GM06990 (cell line): Measurements from ENCODE around the gene RAB38.
A peak's percentile ranks its signal among the peaks of the same experiment; 100 is the strongest.

ENCODE experiments used
- DNase-seq: peaks from one replicate; pipeline ENCODE4 v3.0.0-alpha.2; 2011; ENCODE audit not compliant: insufficient read length; ENCODE audit errors: extremely low read depth
- H3K27me3 ChIP-seq: replicated peaks from 2 replicates; pipeline ENCODE4 v1.6.0; 2011; ENCODE audit warnings: low read length; ENCODE audit not compliant: control insufficient read depth, insufficient read depth
- H3K36me3 ChIP-seq: 2 replicates; pipeline ENCODE4 v1.5.1; 2011; ENCODE audit warnings: low read length; ENCODE audit not compliant: control insufficient read depth, insufficient read depth
- H3K4me3 ChIP-seq: replicated peaks from 2 replicates; pipeline ENCODE4 v1.5.1; 2011; ENCODE audit warnings: low read depth, mild to moderate bottlenecking, control low read depth, low read length
- CTCF ChIP-seq: IDR thresholded peaks from 2 replicates; pipeline ENCODE4 v1.5.1; 2011; ENCODE audit warnings: low read length, control low read depth, mild to moderate bottlenecking, inconsistent platforms; ENCODE audit not compliant: insufficient read depth, poor library complexity, severe bottlenecking

RAB38 gene

GRCh38 chr11:88104408-88104807, 70.8 kb downstream of the RAB38 start:
- TF ChIP-seq CTCF = no peak
- DNase-seq = no peak
- H3K4me3 ChIP-seq = no peak overlapping the region
- no peaks in the 10 kb centered on the region for H3K36me3 ChIP-seq
- no peaks in the 10 kb centered on the region for H3K27me3 ChIP-seq

- TF ChIP-seq CTCF = peak; percentile 94
- peak; percentile 30 for DNase-seq
- H3K27me3 ChIP-seq = no peaks in the 10 kb centered on the region
- H3K36me3 ChIP-seq = no peaks in the 10 kb centered on the region
- H3K4me3 ChIP-seq = no peak overlapping the region
Observed at GRCh38 chr11:88103337-88104206, 71.7 kb downstream of the RAB38 start.

- Histone ChIP-seq H3K36me3 (no peaks in the 10 kb centered on the region), H3K27me3 (no peaks in the 10 kb centered on the region), H3K4me3 (no peak overlapping the region)
- TF ChIP-seq CTCF = no peak
- no peak for DNase-seq
Observed at GRCh38 chr11:88102598-88102934, 72.7 kb downstream of the RAB38 start.

- no peak overlapping the region for H3K4me3 ChIP-seq
- no peaks in the 10 kb centered on the region for H3K27me3 ChIP-seq
- no peak for DNase-seq
- no peak for TF ChIP-seq CTCF
- H3K36me3 ChIP-seq = no peaks in the 10 kb centered on the region
Observed at GRCh38 chr11:88101881-88102597, 73.2 kb downstream of the RAB38 start.

GRCh38 chr11:88100151-88100550, 75.1 kb downstream of the RAB38 start:
- no peaks in the 10 kb centered on the region for H3K36me3 ChIP-seq
- no peak for TF ChIP-seq CTCF
- H3K4me3 ChIP-seq = no peak overlapping the region
- no peaks in the 10 kb centered on the region for H3K27me3 ChIP-seq
- no peak for DNase-seq
